ENCODE measurements around the gene TAF4. TPM values are rescaled to one million over a fixed set of nuclear protein-coding genes. Genes with fewer than 3 reads are reported as not detected.
"Not testable (repeated sequence)": the region's sequence is repeated elsewhere in the genome, so short reads cannot be mapped to it uniquely, and the experiment has no call there.

The TAF4 gene
- total RNA-seq, 1 experiment from 2014 or later = 4.4 TPM

GRCh38 chr20:62003567-62004405, 61.9 kb downstream of the TAF4 start:
- no peak for DNase-seq (ENCODE audit: low read depth)

GRCh38 chr20:62002882-62003480, 62.7 kb downstream of the TAF4 start:
- no peak for DNase-seq (ENCODE audit: low read depth)

GRCh38 chr20:62001178-62001715, 64.4 kb downstream of the TAF4 start:
- no peak for DNase-seq (ENCODE audit: low read depth)

GRCh38 chr20:61998343-61999121, 67.1 kb downstream of the TAF4 start:
- DNase-seq (ENCODE audit: low read depth) = peak; percentile 8

- DNase-seq (ENCODE audit: low read depth) = no peak
Observed at GRCh38 chr20:61997891-61998290, 67.8 kb downstream of the TAF4 start.

- no peak for DNase-seq (ENCODE audit: low read depth)
Observed at GRCh38 chr20:61997372-61997771, 68.3 kb downstream of the TAF4 start.

- no peak for DNase-seq (ENCODE audit: low read depth)
Observed at GRCh38 chr20:61994546-61994945, 71.1 kb downstream of the TAF4 start.

GRCh38 chr20:61993058-61993457, 72.6 kb downstream of the TAF4 start:
- DNase-seq (ENCODE audit: low read depth) = no peak

GRCh38 chr20:61991476-61991875, 74.2 kb downstream of the TAF4 start:
- DNase-seq (ENCODE audit: low read depth) = peak; percentile 5

GRCh38 chr20:61990484-61990883, 75.2 kb downstream of the TAF4 start:
- DNase-seq (ENCODE audit: low read depth) = no peak

GRCh38 chr20:61989741-61990140, 75.9 kb downstream of the TAF4 start:
- no peak for DNase-seq (ENCODE audit: low read depth)

GRCh38 chr20:61988665-61989064, 77.0 kb downstream of the TAF4 start:
- no peak for DNase-seq (ENCODE audit: low read depth)

GRCh38 chr20:61986762-61987321, 78.8 kb downstream of the TAF4 start:
- no peak for DNase-seq (ENCODE audit: low read depth)

GRCh38 chr20:61985096-61985495, 80.6 kb downstream of the TAF4 start:
- DNase-seq (ENCODE audit: low read depth) = no peak

- DNase-seq (ENCODE audit: low read depth) = not testable (repeated sequence)
Observed at GRCh38 chr20:61984431-61984830, 81.2 kb downstream of the TAF4 start.

GRCh38 chr20:61983965-61984364, 81.7 kb downstream of the TAF4 start:
- no peak for DNase-seq (ENCODE audit: low read depth)

GRCh38 chr20:61982951-61983315, 82.7 kb downstream of the TAF4 start:
- no peak for DNase-seq (ENCODE audit: low read depth)

GRCh38 chr20:61982191-61982950, 83.3 kb downstream of the TAF4 start:
- no peak for DNase-seq (ENCODE audit: low read depth)

GRCh38 chr20:61981691-61982090, 84.0 kb downstream of the TAF4 start:
- DNase-seq (ENCODE audit: low read depth) = not testable (repeated sequence)

GRCh38 chr20:61980647-61981583, 84.8 kb downstream of the TAF4 start:
- DNase-seq (ENCODE audit: low read depth) = peak; percentile 17

All from LHCN-M2 (cell line).